ENCODE measurements around the gene NENF. TPM values are rescaled to one million over a fixed set of nuclear protein-coding genes. Genes with fewer than 3 reads are reported as not detected.
A peak's percentile ranks its signal among the peaks of the same experiment; 100 is the strongest.

Gene NENF
- total and polyA plus RNA-seq, 10 of the 15 experiments (the other 5 are each of a cell fraction or from before 2014, with no cell fraction given), result 5.1 to 83.4 (median 42.7) TPM

DNA sequence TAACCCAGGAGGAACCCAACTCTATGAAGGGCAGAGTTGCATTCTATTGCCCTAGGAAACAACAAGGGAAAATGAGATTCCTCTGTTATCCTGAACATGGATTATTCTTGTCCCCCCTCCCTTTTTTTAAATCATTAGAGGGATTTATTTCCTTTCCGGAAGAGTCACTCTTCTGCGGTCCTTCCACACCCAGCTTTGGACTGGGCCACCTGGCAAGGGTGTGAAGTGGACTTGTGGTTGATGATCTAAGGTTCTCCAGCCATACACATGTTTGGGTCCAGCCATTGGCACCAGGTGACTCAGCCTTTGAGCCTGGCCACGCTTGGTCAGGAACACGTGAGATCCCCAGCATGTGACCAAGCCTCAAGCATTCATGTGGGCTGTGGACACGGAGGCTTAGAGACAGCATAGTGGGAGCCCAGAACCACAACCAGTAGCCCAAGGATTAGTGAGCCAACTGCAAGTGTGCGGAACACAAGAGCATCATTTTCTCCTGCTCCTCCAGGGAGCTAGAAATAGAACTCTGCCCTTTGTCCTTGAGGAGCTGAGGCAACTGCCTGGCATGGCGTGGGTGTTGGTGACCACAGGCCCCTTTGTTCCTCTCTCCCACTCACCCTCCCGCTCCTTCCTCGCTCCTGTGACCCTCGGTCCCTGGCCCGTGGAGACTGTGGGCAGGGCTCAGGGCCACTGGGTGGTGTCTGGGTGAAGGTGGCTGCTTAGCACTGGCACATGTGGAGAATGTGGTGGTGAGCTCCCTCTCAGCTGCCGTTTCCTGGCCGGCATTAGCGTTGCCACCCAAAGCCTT lies 50.1 kb downstream of the NENF start:
- no peak overlapping the region for H2AFZ ChIP-seq (ENCODE audit: control insufficient read depth, low read depth, low read length)
- ATAC-seq (peak; percentile 6; the same call in 1 of the 3 replicates), FAIRE-seq (no peak), DNase-seq (ENCODE audit: low read depth, low spot score) (no peak)
- H3K4me3 ChIP-seq, result no peak overlapping the region
- H3K79me2 ChIP-seq (ENCODE audit: control insufficient read depth, insufficient read depth, low read length), result no peaks in the 10 kb centered on the region
- POLR2A ChIA-PET, result no interaction called here
- no peaks in the 10 kb centered on the region for H4K20me1 ChIP-seq (ENCODE audit: control insufficient read depth, insufficient read depth)
- 54% methylated on average over 14 of the region's 14 CpGs for WGBS (ENCODE audit: insufficient coverage, insufficient replicate concordance, low lambda C conversion rate, missing lambda C conversion rate)
- no peaks in the 10 kb centered on the region for H3K4me1 ChIP-seq (ENCODE audit: control insufficient read depth, insufficient read depth, low read length)
- BruUV-seq (replicated peaks), result no TSS peak
- no peak overlapping the region for H3K27ac ChIP-seq (ENCODE audit: control insufficient read depth, insufficient read depth)
- H3K9ac ChIP-seq (ENCODE audit: control insufficient read depth, insufficient read depth, low read length), result no peak overlapping the region
- in situ Hi-C loops (cut with MboI), result no loop called here
- RAD21 ChIA-PET (ENCODE audit: unreplicated experiment), result interaction anchor here (1.3 kb wide), 1 partner anchor 106 kb away, joined by 3 read pairs; no protein-coding TSS in a partner anchor
- CTCF ChIA-PET, result interaction anchor here (0.7 to 2.4 kb wide), 5 partner anchors 25 to 267 kb away, joined by 3 to 7 read pairs (median 4); no protein-coding TSS in a partner anchor
- SMC1A ChIA-PET (ENCODE audit: uncharacterized antibody, unreplicated experiment), result interaction anchor here (1.6 to 2.2 kb wide), 2 partner anchors 104 to 262 kb away, joined by 3 to 8 read pairs; no protein-coding TSS in a partner anchor
- no peaks in the 10 kb centered on the region for H3K9me3 ChIP-seq (replicated peaks; ENCODE audit: control insufficient read depth, insufficient read depth, low read length)
- H3K36me3 ChIP-seq (ENCODE audit: control insufficient read depth in 2 of 2, insufficient read depth in 2 of 2, low read length in 1 of 2), result no peaks in the 10 kb centered on the region
- TF ChIP-seq MLLT1 (IDR thresholded peaks at IDR 0.05) (no peak), PML (IDR thresholded peaks at IDR 0.05; ENCODE audit: low read length) (no peak), CHD4 (IDR thresholded peaks at IDR 0.05) (no peak), RAD51 (IDR thresholded peaks at IDR 0.05) (peak; percentile 79; the same call in 1 of the 2 replicates), BHLHE40 (IDR thresholded peaks at IDR 0.05; ENCODE audit: borderline replicate concordance in 1 of 2, low read depth in 2 of 2, low read length in 1 of 2) (peak; percentile 31 to 80; a peak in 3 of 4 replicates), POLR2AphosphoS5 (IDR thresholded peaks at IDR 0.05; ENCODE audit: low read length) (no peak), IKZF2 (IDR thresholded peaks at IDR 0.05) (0 out of 4 replicates have a peak, but pooled peaks of 1 of the 2 experiments have one; percentile 22), BMI1 (IDR thresholded peaks at IDR 0.05; ENCODE audit: borderline replicate concordance) (no peak), POLR2AphosphoS2 (IDR thresholded peaks at IDR 0.05; ENCODE audit: low read depth, low read length) (no peak), HDAC6 (IDR thresholded peaks at IDR 0.05; ENCODE audit: unreplicated experiment) (no peak), PAX8 (IDR thresholded peaks at IDR 0.05) (no peak)
- TF ChIP-seq, protein P1, sequence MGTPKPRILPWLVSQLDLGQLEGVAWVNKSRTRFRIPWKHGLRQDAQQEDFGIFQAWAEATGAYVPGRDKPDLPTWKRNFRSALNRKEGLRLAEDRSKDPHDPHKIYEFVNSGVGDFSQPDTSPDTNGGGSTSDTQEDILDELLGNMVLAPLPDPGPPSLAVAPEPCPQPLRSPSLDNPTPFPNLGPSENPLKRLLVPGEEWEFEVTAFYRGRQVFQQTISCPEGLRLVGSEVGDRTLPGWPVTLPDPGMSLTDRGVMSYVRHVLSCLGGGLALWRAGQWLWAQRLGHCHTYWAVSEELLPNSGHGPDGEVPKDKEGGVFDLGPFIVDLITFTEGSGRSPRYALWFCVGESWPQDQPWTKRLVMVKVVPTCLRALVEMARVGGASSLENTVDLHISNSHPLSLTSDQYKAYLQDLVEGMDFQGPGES (IDR thresholded peaks at IDR 0.05), result no peak
- no peaks in the 10 kb centered on the region for H3K27me3 ChIP-seq (replicated peaks in 1 of 2; ENCODE audit: control insufficient read depth in 2 of 2, insufficient read depth in 2 of 2, low read length in 1 of 2)
- intact Hi-C loops (cut with micrococcal nuclease; ENCODE audit: unreplicated experiment), result no loop called here
- no peak overlapping the region for H3K4me2 ChIP-seq (ENCODE audit: control insufficient read depth, insufficient read depth)

Data from GM12878 (cell line).